ENCODE data around the gene SND1. TPM values are rescaled to one million over a fixed set of nuclear protein-coding genes. Genes with fewer than 3 reads are reported as not detected.

Gene SND1
- total and polyA plus RNA-seq, 10 of the 15 experiments (the other 5 are each of a cell fraction or from before 2014, with no cell fraction given): 52.4 to 270 (median 146) TPM

DNA sequence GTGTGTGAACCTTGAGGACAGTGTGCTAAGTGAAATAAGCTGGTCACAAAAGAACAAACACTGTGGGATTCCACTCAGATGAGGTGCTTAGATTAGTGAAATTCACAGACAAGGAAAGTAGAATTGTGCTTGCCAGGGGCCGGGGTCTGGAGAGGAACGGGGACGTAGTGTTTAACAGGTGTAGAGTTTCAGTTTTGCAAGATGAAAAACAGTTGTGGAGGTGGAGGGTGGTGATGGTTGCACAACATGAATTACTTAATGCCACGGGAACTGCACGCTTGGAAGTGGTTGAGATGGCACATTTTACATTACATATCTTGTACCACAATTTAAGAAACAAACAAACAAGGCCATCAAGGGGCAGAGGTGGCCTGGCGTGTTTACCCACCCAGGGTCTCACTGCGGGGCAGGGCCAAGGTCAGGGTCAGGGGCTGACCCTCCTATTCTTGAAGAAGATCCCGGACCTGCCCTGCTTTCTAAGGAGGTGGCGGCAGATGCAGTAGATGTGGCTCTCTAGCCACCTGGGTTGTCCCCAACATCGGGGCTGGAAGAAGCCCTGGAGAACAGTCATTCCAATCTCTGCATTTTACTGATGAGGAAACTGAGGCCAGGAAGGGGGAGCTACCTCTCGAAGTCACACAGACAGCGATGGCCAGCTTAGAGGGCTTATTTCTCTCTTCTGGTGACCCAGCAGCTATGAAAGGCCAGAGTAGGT lies 470.7 kb downstream of the SND1 start:
- intact Hi-C loops (cut with micrococcal nuclease; ENCODE audit: unreplicated experiment) (no loop called here), in situ Hi-C loops (cut with MboI) (no loop called here)
- no peaks in the 10 kb centered on the region for H3K9me3 ChIP-seq (replicated peaks; ENCODE audit: control insufficient read depth, insufficient read depth, low read length)
- no peak overlapping the region for H3K27ac ChIP-seq (ENCODE audit: control insufficient read depth, insufficient read depth)
- SMC1A ChIA-PET (ENCODE audit: uncharacterized antibody, unreplicated experiment): no interaction called here
- FAIRE-seq (no peak), ATAC-seq (no peak), DNase-seq (ENCODE audit: low read depth, low spot score) (no peak)
- H4K20me1 ChIP-seq (ENCODE audit: control insufficient read depth, insufficient read depth): no peaks in the 10 kb centered on the region
- H3K27me3 ChIP-seq (replicated peaks in 1 of 2; ENCODE audit: control insufficient read depth in 2 of 2, insufficient read depth in 2 of 2, low read length in 1 of 2): peaks cover 0 to 3% of the 10 kb centered on the region in 2 experiments; a peak in 1 of 4 replicates
- H2AFZ ChIP-seq (ENCODE audit: control insufficient read depth, low read depth, low read length): no peak overlapping the region
- RAD21 ChIA-PET (ENCODE audit: unreplicated experiment): interaction anchor here (1.6 kb wide), 1 partner anchor 86 kb away, joined by 4 read pairs; no protein-coding TSS in a partner anchor
- no peaks in the 10 kb centered on the region for H3K4me1 ChIP-seq (ENCODE audit: control insufficient read depth, insufficient read depth, low read length)
- POLR2A ChIA-PET: interaction anchor here (0.5 kb wide), 1 partner anchor 12 kb away, joined by 3 read pairs; no protein-coding TSS in a partner anchor
- H3K36me3 ChIP-seq (ENCODE audit: control insufficient read depth in 2 of 2, insufficient read depth in 2 of 2, low read length in 1 of 2): no peaks in the 10 kb centered on the region
- CTCF ChIA-PET: interaction anchor here (0.9 kb wide), 1 partner anchor 14 kb away, joined by 4 read pairs; no protein-coding TSS in a partner anchor
- BruUV-seq (replicated peaks): no TSS peak
- no peak for TF ChIP-seq POLR2A (IDR thresholded peaks at IDR 0.05; ENCODE audit: low read depth, low read length)
- no peak for TF ChIP-seq BHLHE40 (IDR thresholded peaks at IDR 0.05; ENCODE audit: borderline replicate concordance in 1 of 2, low read depth in 2 of 2, low read length in 1 of 2)
- no peak for TF ChIP-seq USF1 (IDR thresholded peaks at IDR 0.05; ENCODE audit: borderline replicate concordance, extremely low read length, insufficient read depth, low read depth, low read length)
- no peak for TF ChIP-seq SMC3 (IDR thresholded peaks at IDR 0.05; ENCODE audit: borderline replicate concordance, low read length)
- TF ChIP-seq LARP7 (IDR thresholded peaks at IDR 0.05): no peak
- no peak for TF ChIP-seq TCF7 (IDR thresholded peaks at IDR 0.05; ENCODE audit: borderline replicate concordance)
- TF ChIP-seq IRF3 (IDR thresholded peaks at IDR 0.05): no peak
- TF ChIP-seq SREBF2 (IDR thresholded peaks at IDR 0.05; ENCODE audit: low read length): no peak
- no peak for TF ChIP-seq CREM (IDR thresholded peaks at IDR 0.05; ENCODE audit: low read depth)
- TF ChIP-seq IKZF1 (conservative IDR thresholded peaks at IDR 0.05): no peak
- TF ChIP-seq ZNF384 (IDR thresholded peaks at IDR 0.05; ENCODE audit: borderline replicate concordance, low read depth, low read length): no peak
- TF ChIP-seq, protein P1, sequence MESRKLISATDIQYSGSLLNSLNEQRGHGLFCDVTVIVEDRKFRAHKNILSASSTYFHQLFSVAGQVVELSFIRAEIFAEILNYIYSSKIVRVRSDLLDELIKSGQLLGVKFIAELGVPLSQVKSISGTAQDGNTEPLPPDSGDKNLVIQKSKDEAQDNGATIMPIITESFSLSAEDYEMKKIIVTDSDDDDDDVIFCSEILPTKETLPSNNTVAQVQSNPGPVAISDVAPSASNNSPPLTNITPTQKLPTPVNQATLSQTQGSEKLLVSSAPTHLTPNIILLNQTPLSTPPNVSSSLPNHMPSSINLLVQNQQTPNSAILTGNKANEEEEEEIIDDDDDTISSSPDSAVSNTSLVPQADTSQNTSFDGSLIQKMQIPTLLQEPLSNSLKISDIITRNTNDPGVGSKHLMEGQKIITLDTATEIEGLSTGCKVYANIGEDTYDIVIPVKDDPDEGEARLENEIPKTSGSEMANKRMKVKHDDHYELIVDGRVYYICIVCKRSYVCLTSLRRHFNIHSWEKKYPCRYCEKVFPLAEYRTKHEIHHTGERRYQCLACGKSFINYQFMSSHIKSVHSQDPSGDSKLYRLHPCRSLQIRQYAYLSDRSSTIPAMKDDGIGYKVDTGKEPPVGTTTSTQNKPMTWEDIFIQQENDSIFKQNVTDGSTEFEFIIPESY (IDR thresholded peaks at IDR 0.05): no peak
- TF ChIP-seq ZNF217 (IDR thresholded peaks at IDR 0.05): no peak
- 47% methylated on average over 12 of the region's 12 CpGs for WGBS (ENCODE audit: insufficient coverage, insufficient replicate concordance, low lambda C conversion rate, missing lambda C conversion rate)
- no peak overlapping the region for H3K4me2 ChIP-seq (ENCODE audit: control insufficient read depth, insufficient read depth)
- no peaks in the 10 kb centered on the region for H3K79me2 ChIP-seq (ENCODE audit: control insufficient read depth, insufficient read depth, low read length)
- no peak overlapping the region for H3K9ac ChIP-seq (ENCODE audit: control insufficient read depth, insufficient read depth, low read length)
- H3K4me3 ChIP-seq: no peak overlapping the region

Measured in GM12878 (cell line).